D721Med (cell line): ENCODE measurements around the gene VAC14.

Experiments
- DNase-seq: peaks from one replicate; pipeline ENCODE4 v3.0.0; 2011; ENCODE audit warnings: low spot score; ENCODE audit not compliant: insufficient read length
- FAIRE-seq: peaks from 2 replicates; lab custom pipeline; 2011; peaks lifted over from hg19 to GRCh38; lab: Jason Lieb, UNC
- TF ChIP-seq, protein P1 (sequence below): IDR thresholded peaks from 2 replicates; pipeline ENCODE4 v1.5.1; 2012; ENCODE audit warnings: mild to moderate bottlenecking, control low read depth; ENCODE audit not compliant: insufficient read depth; ENCODE audit errors: missing control alignments

Gene VAC14

DNA sequence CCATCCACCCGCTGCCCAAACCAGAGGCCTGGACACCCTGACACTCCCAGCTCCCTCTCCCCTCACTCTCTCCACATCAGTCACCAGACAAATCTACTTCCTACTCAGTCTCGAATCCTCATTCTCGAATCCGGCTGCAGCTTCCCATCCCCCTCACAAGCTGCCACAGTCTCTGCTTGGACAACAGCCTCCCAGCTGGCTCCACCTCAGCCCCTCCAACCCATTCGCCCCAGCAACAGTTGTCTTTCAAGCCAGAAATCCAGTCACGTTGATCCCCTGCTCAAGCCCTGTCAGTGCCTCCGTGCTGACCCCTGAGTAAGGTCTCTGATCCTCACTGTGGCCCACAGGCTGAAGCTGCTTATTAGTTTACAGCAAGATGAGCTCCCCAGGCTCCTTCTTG, 70.9 kb downstream of the VAC14 start:
- TF ChIP-seq, protein P1, sequence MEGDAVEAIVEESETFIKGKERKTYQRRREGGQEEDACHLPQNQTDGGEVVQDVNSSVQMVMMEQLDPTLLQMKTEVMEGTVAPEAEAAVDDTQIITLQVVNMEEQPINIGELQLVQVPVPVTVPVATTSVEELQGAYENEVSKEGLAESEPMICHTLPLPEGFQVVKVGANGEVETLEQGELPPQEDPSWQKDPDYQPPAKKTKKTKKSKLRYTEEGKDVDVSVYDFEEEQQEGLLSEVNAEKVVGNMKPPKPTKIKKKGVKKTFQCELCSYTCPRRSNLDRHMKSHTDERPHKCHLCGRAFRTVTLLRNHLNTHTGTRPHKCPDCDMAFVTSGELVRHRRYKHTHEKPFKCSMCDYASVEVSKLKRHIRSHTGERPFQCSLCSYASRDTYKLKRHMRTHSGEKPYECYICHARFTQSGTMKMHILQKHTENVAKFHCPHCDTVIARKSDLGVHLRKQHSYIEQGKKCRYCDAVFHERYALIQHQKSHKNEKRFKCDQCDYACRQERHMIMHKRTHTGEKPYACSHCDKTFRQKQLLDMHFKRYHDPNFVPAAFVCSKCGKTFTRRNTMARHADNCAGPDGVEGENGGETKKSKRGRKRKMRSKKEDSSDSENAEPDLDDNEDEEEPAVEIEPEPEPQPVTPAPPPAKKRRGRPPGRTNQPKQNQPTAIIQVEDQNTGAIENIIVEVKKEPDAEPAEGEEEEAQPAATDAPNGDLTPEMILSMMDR: no peak
- FAIRE-seq (no peak), DNase-seq (no peak)

DNA sequence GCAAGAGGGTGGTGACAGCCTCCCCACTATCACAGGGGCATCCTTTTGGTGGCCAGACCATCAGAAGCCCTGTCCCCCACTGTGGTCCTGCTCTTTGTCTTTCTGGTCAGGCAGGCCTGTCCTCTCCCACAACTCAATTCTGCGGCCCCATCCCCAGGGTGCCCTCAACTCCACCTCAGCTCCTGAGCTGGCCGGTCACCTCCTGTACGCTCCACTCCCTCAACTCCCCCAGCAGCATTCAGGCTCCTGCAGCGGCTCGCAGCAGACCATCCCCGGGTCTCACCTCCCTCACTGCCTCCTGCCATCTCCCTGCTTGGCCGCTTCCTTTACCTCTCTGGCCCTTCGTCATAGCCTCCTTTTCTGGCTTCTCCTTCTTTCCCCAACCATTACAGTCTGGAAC, 71.7 kb downstream of the VAC14 start:
- no peak for FAIRE-seq
- no peak for DNase-seq

DNA sequence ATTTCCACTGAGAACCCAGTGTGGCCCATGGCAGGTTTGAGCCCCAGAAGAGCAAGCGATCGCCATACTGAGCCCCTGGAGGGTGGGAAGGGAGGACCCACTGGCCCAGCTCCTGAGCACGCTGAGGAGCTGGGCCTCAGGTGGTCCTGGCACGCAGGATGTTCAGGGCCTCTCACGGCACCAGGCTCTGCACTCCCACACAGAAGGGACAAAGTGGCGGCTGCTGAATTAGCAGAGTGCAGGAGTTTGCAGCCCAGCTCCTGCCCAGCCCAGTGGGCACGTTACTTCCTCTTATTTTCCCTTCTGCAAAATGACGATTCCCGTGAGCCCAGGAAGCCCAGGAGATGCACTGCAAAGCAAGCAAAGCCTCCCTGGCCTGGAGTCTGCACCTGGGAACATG, 72.8 kb downstream of the VAC14 start:
- DNase-seq (no peak), FAIRE-seq (no peak)
- TF ChIP-seq, protein P1: no peak

More for the DNA sequence above, 71.7 kb downstream of the VAC14 start:
- TF ChIP-seq, protein P1: no peak

DNA sequence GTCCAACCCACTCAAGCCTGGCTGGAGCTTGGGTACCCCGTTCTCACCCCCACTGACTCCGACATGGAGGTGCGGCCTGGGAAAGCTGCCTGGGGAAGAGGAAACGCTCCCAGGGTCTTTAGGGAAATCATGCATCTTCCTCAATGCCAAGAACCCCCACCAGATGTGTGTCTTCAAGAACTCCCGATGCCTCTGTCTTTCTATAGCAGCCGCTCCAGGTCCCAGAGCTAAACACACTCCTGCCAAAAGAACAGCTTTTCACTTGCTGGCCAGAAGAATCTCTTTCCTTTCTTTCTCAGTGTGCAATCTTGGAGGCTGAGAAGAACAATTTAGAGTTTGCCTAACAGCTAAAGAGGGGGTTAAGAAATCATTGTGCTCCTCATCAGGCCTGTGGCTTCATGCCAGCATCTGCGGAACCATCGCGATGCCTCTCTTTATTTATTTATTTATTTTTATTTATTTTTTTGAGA, 74.0 kb downstream of the VAC14 start:
- no peak for DNase-seq
- no peak for FAIRE-seq

DNA sequence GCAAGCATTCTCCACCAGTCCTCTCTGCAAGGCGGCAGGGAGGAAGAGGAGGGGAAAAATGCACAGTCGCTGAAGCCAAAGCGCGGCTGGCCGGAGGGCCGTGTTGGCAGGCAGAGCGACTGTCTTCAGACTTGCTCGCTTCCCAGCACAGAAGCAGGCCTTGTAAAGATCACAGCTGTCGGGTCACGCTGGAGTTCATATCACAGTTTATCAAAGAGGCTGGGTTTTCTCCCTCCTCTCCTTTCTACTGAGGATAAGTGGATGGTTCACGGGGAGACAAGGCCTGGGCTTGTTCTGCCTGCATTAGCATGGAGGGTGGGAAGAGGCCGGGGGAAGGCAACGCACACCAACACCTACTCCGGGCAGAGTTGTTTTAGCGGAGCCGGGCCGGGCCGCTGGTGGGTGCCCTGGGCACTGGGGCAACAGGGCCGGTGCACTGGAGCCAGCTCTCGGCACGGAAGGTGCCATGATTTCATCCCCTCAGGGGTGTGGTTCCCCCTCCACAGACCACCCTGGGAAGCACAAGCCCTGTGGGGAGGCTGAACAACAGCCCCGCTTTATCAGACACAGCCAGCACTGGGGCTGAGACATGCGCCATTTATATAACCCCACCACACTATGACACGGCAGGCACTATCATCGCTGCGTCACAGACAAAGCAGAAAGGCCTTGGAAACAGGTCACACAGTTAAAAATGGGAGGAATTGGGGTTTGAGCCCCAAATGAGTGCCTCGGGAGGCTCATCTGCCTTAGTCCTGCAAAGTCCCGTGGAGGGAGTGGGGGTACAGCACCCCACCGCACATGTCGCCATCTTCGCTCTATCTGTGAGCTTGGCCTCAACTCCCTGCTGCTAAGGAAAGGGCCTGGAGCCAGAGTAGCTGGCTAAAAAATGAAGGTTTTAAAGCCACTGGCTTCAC, 74.8 kb downstream of the VAC14 start:
- no peak for FAIRE-seq
- TF ChIP-seq, protein P1: no peak
- no peak for DNase-seq

More for the DNA sequence above, 74.0 kb downstream of the VAC14 start:
- TF ChIP-seq, protein P1: no peak

DNA sequence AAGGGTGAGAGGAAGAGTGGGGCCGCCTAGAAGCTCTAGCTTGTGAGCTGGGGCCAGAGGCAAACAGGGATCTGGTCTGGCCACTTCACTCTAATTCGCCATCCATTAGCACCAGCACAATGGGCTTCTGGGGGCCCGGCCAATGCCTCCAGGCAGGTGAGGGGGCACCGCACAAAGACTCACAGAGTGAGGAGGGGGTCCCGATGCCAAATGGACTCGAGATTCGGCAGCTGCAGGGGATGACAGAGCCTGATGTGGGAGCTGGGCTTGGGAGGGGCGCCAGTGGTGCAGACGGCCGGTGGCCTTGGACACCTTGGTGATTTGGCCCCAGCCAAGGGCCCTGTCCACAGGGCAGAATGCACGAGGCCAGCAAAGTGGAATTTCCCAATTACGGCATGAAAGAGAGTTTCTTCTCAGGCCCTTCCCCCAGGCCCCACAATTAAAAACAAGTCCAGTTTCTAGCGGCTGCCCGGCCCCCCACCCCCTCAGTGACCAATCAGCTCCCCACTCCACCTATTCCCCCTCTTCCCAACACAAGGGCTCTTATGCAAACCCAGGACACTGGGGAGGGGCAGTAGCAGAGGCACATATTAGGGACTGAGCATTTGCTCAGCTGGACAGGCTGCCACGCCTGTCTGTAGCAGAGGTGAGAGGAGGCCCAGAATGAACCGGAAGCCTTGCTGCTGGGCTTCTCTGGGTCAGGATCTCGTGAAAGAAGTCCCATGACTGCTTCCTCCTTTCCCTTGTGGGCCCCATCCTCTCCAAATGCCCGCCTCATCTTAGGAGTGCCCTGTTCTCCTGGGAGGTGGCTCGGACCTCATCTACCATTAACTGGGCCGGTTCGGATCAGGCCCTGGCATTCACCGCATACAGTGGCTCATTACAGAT, 75.7 kb downstream of the VAC14 start:
- TF ChIP-seq, protein P1: no peak
- FAIRE-seq (no peak), DNase-seq (no peak)
